Heart left ventricle (tissue), 16 donors: ENCODE data around the gene CPNE5. TPM values are rescaled to one million over a fixed set of nuclear protein-coding genes. Genes with fewer than 3 reads are reported as not detected.

Experiments
- ATAC-seq, 4 donors: fragments of 200-7000 bp; cut with Tn5 transposase; one replicate each; pipeline ENCODE4 v1.9.1; 2020 to 2022; ENCODE audit warnings: moderate library complexity in 4 of 4, mild to moderate bottlenecking in 3 of 4, moderate number of reproducible peaks in 1 of 4
- DNase-seq, 5 donors: peaks; one replicate each; pipeline ENCODE4 v3.0.0-alpha.2; 2020
- H3K27ac ChIP-seq, 12 donors: fragments of 200-600 bp; sonication (generic) in 4 of 12; one replicate each; pipeline versions ENCODE4 v1.5.0 to v1.8.0; 2016 to 2022; ENCODE audit warnings: mild to moderate bottlenecking in 2 of 12
- H3K27me3 ChIP-seq, 9 donors: fragments of 200-600 bp; sonication (generic) in 2 of 9; one replicate each; pipeline versions ENCODE4 v1.5.1 to v1.8.0; 2016 to 2022; ENCODE audit warnings: mild to moderate bottlenecking in 3 of 9
- H3K36me3 ChIP-seq, 9 donors: fragments of 200-600 bp; sonication (generic) in 2 of 9; one replicate each; pipeline versions ENCODE4 v1.5.0 to v1.8.0; 2018 to 2022; ENCODE audit warnings: mild to moderate bottlenecking in 2 of 9
- H3K4me1 ChIP-seq, 12 donors: fragments of 200-600 bp; sonication (generic) in 4 of 12; one replicate each; pipeline versions ENCODE4 v1.5.0 to v1.8.0; 2016 to 2022; ENCODE audit warnings: mild to moderate bottlenecking in 3 of 12
- H3K4me3 ChIP-seq, 12 donors: fragments of 200-600 bp; sonication (generic) in 4 of 12; one replicate each; pipeline versions ENCODE4 v1.5.0 to v1.8.0; 2017 to 2022; ENCODE audit warnings: mild to moderate bottlenecking in 9 of 12, moderate library complexity in 4 of 12
- H3K9me3 ChIP-seq, 12 donors: fragments of 200-600 bp; sonication (generic) in 4 of 12; one replicate each; pipeline versions ENCODE4 v1.5.0 to v1.8.0; 2016 to 2022; ENCODE audit warnings: mild to moderate bottlenecking in 1 of 12
- POLR2A ChIP-seq, 2 donors: fragments of 450-650 bp; IDR thresholded peaks; one replicate each; pipeline ENCODE4 v1.6.1; 2017; ENCODE audit warnings: antibody characterized with exemption in 2 of 2, mild to moderate bottlenecking in 2 of 2, moderate library complexity in 2 of 2
- WGBS, 4 donors: extraction: QIAGEN DNeasy Blood & Tissue Kit in 2 of 4; methylation state at CpG; one replicate each; pipeline versions ENCODE4 v1.1.5 to v1.1.7; 2013 to 2018; 5-methylcytosine and 5-hydroxymethylcytosine counted together
- intact Hi-C, 10 donors: fragments of 100-400 bp; cut with DNase I; formaldehyde crosslinking; loops; one replicate each; pipeline versions ENCODE4 v1.11.1 to v1.14.2; 2022
- polyA plus RNA-seq, 2 donors: library from polyadenylated mRNA; stranded (reverse); fragments of 200-250 nt; gene quantifications; one replicate each; pipeline ENCODE4 v1.2.3, GENCODE V29; 2013
- total RNA-seq, 9 donors: library from RNA; depleted of rRNA in 2 of 9; stranded (reverse); fragments of >200 nt in 2 of 9; fragmentation: NEBNext Ultra II Directional in 3 of 9; extraction: Animal tissue kit (Norgen Biotek cat#: 25700) in 3 of 9; gene quantifications; one replicate each; pipeline versions ENCODE4 v1.1.0 to v1.2.4, GENCODE V29; 2016 to 2023
- TF ChIP-seq, protein P1 (sequence below), 12 donors: fragments of 200-600 bp; sonication (generic) in 4 of 12; IDR thresholded peaks; one replicate each; pipeline versions ENCODE4 v1.5.0 to v1.8.0; 2018 to 2022; ENCODE audit warnings: antibody characterized with exemption in 12 of 12, mild to moderate bottlenecking in 5 of 12
- donor health status: ischemic (EF 13 %, LVEDD 7.1; RV severe dilation, severe dysfunction).
- donor health status: healthy with polysubstance abuse.
- donor health status: DM: no; HTN: yes; CAD: no.
- donor health status: DM: no; HTN: no; CAD: no.
- donor health status: ischemic (EF 25% LVEDD 6.9; RV normal size, moderate dysfunction).
- donor health status: ischemic (EF 25% LVEDD 5.7; RV mildly dilated, moderate dysfunction).
- donor health status: healthy.
- donor health status: DM: yes; HTN: yes; CAD: no.
- donor health status: ischemic (EF 35%, LVEDD 5.7; RV mildly dilated, moderate dysfunction).
- donor health status: nonischemic (EF 11% LVEDD 7.7; RV severe dilation, severe dysfunction).
- donor health status: DM: yes; HTN: yes; CAD: no.
- donor health status: PGD.
- donor health status: ischemic (EF 29% LVEDD 5.4; RV normal size, mild dysfunction).
- donor health status: nonischemic (EF 23%, LVEDD 6.1; RV moderate dilation, normal function).

CPNE5 gene
- total and polyA plus RNA-seq, 11 donors: 4.0 to 111 (median 13.4) TPM

DNA sequence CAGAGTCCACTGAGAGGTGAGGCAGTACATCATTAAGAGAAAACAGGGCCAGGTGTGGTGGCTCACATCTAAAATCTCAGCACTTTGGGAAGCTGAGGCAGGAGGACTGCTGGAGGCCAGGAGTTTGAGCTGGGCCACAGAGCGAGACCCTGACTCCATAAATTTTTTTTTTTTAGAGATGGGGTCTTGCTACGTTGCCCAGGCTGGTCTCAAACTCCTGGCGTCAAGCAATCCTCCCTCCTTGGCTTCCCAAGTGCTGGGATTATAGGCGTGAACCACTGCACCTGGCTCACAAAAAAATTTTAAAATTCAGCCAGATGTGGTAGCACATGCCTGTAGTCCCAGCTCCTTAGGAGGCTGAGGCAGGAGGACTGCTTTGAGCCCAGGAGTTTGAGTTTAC is 18.1 kb upstream of the CPNE5 start:
- H3K4me3 ChIP-seq: no peak overlapping the region
- H3K36me3 ChIP-seq: peaks cover 0 to 29% (median 7%) of the 10 kb centered on the region in 9 donors
- WGBS, 4 donors: 96 to 98% (median 98%) methylated on average over 4 of the region's 4 CpGs
- H3K27ac ChIP-seq: peak overlapping the region in 3 of 12 donors; percentile 30 to 75 (median 74)
- no peaks in the 10 kb centered on the region for H3K27me3 ChIP-seq
- peaks cover 0 to 40% (median 22%) of the 10 kb centered on the region in 12 donors for H3K4me1 ChIP-seq
- ATAC-seq (no peak), DNase-seq (no peak)
- H3K9me3 ChIP-seq: no peaks in the 10 kb centered on the region
- TF ChIP-seq, protein P1, sequence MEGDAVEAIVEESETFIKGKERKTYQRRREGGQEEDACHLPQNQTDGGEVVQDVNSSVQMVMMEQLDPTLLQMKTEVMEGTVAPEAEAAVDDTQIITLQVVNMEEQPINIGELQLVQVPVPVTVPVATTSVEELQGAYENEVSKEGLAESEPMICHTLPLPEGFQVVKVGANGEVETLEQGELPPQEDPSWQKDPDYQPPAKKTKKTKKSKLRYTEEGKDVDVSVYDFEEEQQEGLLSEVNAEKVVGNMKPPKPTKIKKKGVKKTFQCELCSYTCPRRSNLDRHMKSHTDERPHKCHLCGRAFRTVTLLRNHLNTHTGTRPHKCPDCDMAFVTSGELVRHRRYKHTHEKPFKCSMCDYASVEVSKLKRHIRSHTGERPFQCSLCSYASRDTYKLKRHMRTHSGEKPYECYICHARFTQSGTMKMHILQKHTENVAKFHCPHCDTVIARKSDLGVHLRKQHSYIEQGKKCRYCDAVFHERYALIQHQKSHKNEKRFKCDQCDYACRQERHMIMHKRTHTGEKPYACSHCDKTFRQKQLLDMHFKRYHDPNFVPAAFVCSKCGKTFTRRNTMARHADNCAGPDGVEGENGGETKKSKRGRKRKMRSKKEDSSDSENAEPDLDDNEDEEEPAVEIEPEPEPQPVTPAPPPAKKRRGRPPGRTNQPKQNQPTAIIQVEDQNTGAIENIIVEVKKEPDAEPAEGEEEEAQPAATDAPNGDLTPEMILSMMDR (IDR thresholded peaks at IDR 0.05): no peak
- no peak for TF ChIP-seq POLR2A (IDR thresholded peaks at IDR 0.05)
- intact Hi-C loops: loop anchor here in 5 of 10 donors (10.0 kb wide), 2 partner anchors 233 to 243 kb away; no protein-coding TSS in a partner anchor

DNA sequence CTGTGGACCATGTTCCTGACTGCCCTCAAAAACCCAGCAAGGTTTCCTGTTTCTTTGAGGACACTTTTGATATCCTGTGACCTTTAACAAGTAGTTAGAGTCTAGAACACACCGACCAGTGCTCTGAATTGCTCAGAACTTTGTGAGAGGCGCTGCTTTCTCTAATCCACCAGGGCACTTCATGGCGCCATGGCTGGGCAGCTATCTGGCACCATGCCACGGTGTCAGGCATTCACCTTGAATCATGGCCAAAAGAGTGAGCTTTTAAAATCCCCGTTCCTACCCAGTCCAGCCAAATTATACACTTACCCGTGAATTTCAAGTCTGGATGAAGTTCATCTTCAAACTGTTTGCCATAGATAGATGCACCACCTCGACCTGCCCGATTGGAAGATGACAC is 17.0 kb upstream of the CPNE5 start:
- peaks cover 0 to 50% (median 31%) of the 10 kb centered on the region in 12 donors for H3K4me1 ChIP-seq
- TF ChIP-seq, protein P1 (IDR thresholded peaks at IDR 0.05): peak in 1 of 12 donors; percentile 12
- no peak for TF ChIP-seq POLR2A (IDR thresholded peaks at IDR 0.05)
- ATAC-seq (peak; percentile 7 to 11 (median 7)), DNase-seq (peak in 1 of 5 donors; percentile 67)
- H3K36me3 ChIP-seq: peaks cover 0 to 29% (median 7%) of the 10 kb centered on the region in 9 donors
- no peak overlapping the region for H3K4me3 ChIP-seq
- intact Hi-C loops: loop anchor here in 5 of 10 donors (10.0 kb wide), 2 partner anchors 231 to 241 kb away; no protein-coding TSS in a partner anchor
- no peaks in the 10 kb centered on the region for H3K9me3 ChIP-seq
- H3K27ac ChIP-seq: peak overlapping the region in 9 of 12 donors; percentile 30 to 76 (median 53)
- no peaks in the 10 kb centered on the region for H3K27me3 ChIP-seq
- WGBS, 4 donors: 50 to 71% (median 61%) methylated on average over 8 of the region's 8 CpGs

DNA sequence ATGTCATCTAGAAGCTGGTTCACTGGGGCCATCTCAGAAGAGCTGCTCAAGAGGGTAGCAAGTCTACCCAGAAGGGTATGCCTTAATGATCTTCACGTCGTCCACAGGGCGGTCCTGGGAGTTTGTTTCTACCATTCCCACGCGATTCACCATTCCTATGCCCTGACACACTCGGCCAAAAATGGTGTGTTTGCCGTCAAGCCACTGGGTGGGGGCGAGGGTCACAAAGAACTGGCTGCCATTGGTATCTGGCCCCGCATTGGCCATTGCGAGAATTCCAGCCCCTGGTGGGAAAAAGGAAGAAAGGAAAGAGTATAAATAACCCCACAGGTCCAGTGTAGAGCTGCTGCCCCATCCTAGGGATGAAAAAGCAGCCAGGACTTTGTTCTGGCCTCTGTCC is 16.5 kb upstream of the CPNE5 start:
- H3K9me3 ChIP-seq: no peaks in the 10 kb centered on the region
- WGBS, 4 donors: 84 to 89% (median 85%) methylated on average over 10 of the region's 10 CpGs

DNA sequence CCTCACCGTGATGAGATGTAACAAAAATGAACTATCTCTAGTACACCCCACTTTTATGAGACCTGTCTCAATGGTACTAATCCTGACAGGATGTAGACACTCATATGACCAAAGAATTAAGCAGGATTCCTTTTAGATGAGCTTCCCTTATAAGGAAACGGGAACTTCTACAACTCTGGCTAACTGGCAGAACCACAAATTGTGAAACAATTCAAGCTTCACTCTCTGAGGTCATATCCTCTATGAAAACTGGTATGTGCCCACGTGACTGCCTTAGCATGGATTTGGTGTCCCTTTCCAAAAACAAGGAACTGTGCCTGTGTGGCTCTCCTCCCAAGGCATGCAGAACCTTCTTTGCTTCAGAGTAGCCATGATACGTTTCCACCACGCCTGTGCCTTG is 14.1 kb upstream of the CPNE5 start:
- H3K4me1 ChIP-seq: peaks cover 2 to 74% (median 49%) of the 10 kb centered on the region in 12 donors
- no peaks in the 10 kb centered on the region for H3K27me3 ChIP-seq
- 59 to 72% (median 60%) methylated on average over 5 of the region's 5 CpGs for WGBS, 4 donors

More for the DNA sequence above, 16.5 kb upstream of the CPNE5 start:
- intact Hi-C loops: loop anchor here in 5 of 10 donors (10.0 kb wide), 2 partner anchors 231 to 241 kb away; no protein-coding TSS in a partner anchor
- Histone ChIP-seq H3K4me3 (no peak overlapping the region), H3K27ac (peak overlapping the region in 9 of 12 donors; percentile 30 to 76 (median 53)), H3K27me3 (no peaks in the 10 kb centered on the region), H3K36me3 (peaks cover 0 to 29% (median 7%) of the 10 kb centered on the region in 9 donors), H3K4me1 (peaks cover 0 to 54% (median 33%) of the 10 kb centered on the region in 12 donors)
- TF ChIP-seq, protein P1 (IDR thresholded peaks at IDR 0.05): no peak
- TF ChIP-seq POLR2A (IDR thresholded peaks at IDR 0.05): no peak
- ATAC-seq: no peak
- DNase-seq: no peak

More for the DNA sequence above, 14.1 kb upstream of the CPNE5 start:
- TF ChIP-seq, protein P1 (IDR thresholded peaks at IDR 0.05): no peak
- TF ChIP-seq POLR2A (IDR thresholded peaks at IDR 0.05): no peak
- DNase-seq (peak in 2 of 5 donors; percentile 46 to 51), ATAC-seq (peak in 3 of 4 donors; percentile 17 to 41 (median 20))
- H3K4me3 ChIP-seq: no peak overlapping the region
- intact Hi-C loops: loop anchor here in 5 of 10 donors (10.0 kb wide), 2 partner anchors 229 to 239 kb away; no protein-coding TSS in a partner anchor
- H3K36me3 ChIP-seq: peaks cover 0 to 29% (median 7%) of the 10 kb centered on the region in 9 donors
- peak overlapping the region in 11 of 12 donors; percentile 12 to 83 (median 58) for H3K27ac ChIP-seq
- H3K9me3 ChIP-seq: no peaks in the 10 kb centered on the region
